Measurements from ENCODE around the gene SVIP.

Gene SVIP

DNA sequence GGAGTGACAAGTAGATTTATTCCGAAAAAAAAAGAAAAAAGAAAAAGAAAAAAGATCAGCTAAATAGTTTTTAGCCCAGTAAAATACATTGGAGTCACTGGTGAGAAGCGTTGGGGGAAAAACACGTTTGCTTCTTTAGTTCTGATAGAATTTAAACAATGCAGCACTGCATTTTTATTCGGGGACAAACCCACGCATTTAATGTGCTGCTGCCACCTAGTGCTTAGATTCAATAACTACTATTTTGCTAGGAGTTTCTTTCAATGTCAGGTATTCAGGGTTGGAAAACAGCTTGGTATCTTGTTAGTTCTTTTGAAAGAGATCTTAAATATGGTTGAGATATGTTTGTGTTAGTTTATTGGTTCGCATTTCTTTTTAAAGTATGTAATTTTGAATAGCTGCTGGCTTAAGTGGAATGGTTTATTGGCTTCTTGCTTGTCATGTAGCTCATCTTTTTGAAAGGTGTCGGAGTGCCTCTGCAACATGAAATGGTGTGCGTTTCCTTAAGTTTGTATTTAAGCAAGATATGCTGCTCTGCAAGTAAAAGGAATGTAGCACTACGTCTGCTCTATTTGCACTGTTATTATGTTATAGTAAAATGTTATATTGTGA lies 41.9 kb downstream of the SVIP start:
- no peak for DNase-seq

DNA sequence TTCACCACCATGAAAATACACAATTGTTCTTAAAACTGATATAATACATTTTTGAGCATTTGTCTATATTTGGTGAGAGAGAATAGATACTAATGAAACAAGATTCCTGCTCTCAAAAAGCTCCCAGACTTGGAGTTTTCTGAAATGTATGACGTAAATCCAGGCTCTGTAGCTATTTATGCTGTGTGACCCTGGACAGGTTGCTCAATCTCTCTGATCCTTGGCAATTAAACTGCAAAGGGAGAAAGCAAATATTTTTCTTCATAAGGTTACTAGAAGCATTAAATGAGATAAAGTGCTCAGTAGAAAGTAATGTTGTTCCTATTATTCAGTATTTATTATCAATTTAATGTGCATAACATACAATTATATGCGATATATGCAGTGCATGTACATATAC lies 42.5 kb downstream of the SVIP start:
- DNase-seq = no peak

GRCh38 chr11:22786475-22786874 lies 43.1 kb downstream of the SVIP start:
- DNase-seq = no peak

DNA sequence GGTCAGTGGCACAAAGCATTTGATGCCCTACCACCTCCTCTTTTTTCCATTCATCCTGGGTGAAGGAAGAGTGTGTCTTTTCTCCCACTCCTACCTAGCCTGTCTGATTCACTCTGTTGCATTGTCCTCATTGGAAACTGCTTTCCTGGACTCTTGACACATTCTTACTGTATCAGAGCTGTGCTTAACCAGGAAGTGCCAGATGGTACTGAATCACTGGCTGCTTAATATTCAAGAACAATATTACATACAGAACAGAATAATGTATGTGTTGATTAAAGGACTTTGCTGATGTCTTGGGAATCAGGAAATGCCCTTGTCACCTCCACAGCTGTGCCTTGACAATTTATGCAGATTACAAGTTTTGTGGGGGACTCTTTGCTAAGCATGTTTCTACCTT lies 44.4 kb downstream of the SVIP start:
- DNase-seq = no peak

DNA sequence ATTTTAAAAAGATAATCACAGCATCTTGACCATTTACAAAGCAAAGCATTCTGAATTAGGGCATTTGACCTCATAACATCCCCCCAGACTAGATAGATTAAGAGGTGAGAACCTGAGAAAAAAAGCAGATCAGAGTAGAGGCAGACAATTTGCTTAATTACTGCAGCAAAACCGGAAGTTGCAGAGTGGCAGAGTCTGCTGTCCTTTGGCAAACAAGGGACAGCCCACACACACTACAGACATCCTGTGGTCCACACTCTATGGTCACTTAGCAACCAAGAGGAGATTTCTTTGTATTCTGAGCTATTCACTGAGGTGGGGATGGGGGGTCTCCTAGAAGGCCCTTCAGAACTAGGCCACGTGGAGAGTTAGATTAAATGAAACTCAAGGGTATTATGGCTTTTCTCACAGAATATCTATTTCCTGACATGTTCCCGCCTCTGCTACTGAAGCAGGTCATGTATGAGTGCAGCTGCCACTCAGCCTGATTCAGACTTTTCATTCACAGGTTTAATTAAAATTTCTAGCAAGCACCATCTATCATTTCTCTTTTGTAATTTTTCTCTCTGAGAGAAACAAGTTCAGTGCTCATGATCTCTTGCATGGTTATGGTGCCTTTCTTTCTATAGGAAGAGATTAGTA lies 48.5 kb downstream of the SVIP start:
- no peak for DNase-seq

DNA sequence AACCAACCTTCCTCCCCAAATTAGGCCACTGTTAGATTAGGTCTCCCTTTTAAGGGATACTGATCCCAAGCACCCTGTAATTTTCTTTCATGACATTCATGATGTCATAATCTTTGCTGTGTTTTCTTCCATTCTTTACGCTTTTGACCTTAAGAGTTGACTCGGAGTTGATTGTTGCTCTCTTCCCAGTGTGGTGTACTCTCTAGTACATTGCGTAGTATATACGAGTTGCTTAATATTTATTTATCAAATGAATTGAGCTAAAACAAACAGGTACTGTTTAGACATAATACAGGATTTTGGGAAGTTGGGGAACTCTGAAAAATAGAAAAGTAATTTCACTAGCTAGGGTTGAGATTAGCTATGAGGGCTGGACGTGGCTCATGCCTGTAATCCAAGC lies 49.8 kb downstream of the SVIP start:
- DNase-seq = no peak

- DNase-seq = no peak
These were observed 51.0 kb downstream of the SVIP start for GRCh38 chr11:22778642-22779041.

DNA sequence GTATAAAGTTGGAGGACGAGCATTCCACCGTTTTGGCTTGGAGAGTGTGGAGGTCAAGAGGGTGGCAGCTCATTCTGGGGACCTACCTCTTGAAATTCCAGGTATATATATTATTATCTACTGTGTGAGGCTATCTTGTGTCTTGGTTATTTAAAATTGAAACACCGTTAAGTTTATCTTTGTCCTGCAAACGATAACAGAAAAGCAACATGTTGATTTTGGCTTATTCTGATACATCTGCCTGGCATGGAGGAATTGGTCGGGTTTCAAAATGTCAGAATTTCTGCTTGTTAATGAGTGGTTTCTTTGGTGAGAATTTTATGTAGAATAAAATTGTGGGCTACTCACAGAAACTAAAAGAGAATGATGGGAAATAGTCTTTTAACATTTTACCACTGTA lies 54.4 kb downstream of the SVIP start:
- DNase-seq = no peak

- DNase-seq = no peak
These were observed 54.9 kb downstream of the SVIP start for GRCh38 chr11:22774716-22775115.

DNA sequence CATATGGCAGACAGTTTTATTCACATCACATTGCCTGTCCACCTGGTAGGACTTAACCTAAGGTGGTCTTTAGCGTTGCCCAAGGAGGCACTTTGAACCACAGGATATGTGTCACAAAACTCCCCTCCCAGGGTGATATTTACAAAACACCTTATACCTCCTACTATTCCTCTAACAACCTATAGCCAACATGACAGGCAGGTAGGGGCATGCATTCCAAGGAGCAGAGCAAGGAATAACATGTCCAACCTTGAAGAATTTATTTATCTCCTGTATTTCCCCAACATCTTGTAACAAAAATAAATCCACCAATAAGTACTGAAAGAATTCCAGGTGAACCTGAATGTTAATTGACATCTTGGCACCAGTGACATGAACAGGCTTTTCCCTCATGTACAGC lies 60.5 kb downstream of the SVIP start:
- no peak for DNase-seq
